ENCODE results near the gene OTX1. TPM values are rescaled to one million over a fixed set of nuclear protein-coding genes. Genes with fewer than 3 reads are reported as not detected.

Gene OTX1
- total RNA-seq, 1 donor, result not detected

GRCh38 chr2:63055226-63056106, 4.8 kb downstream of the OTX1 start:
- H3K9me3 ChIP-seq (ENCODE audit: low read depth, low read length), result no peaks in the 10 kb centered on the region
- no peaks in the 10 kb centered on the region for H3K79me2 ChIP-seq (ENCODE audit: insufficient read depth, low read length)
- H4K20me1 ChIP-seq (ENCODE audit: insufficient read depth, low read length), result no peaks in the 10 kb centered on the region
- no peak overlapping the region for H2AFZ ChIP-seq (ENCODE audit: low read length)
- H3K4me2 ChIP-seq (ENCODE audit: insufficient read depth, low read length), result no peak overlapping the region
- no peak overlapping the region for H3K27ac ChIP-seq (ENCODE audit: low read depth, low read length)
- peaks cover 79% of the 10 kb centered on the region for H3K27me3 ChIP-seq (ENCODE audit: insufficient read depth, low read length)
- DNase-seq (ENCODE audit: insufficient read length, low spot score, missing footprints), result peak; percentile 86
- peak overlapping the region; percentile 3 for H3K4me3 ChIP-seq (ENCODE audit: insufficient read depth, low read length)
- no peaks in the 10 kb centered on the region for H3K36me3 ChIP-seq (ENCODE audit: insufficient read depth, low read length)
- no peak for TF ChIP-seq CTCF (IDR thresholded peaks at IDR 0.05; ENCODE audit: extremely low read depth, low read depth, low read length)
- H3K4me1 ChIP-seq (ENCODE audit: insufficient read depth, low read length), result peaks cover 8% of the 10 kb centered on the region

- peak; percentile 82 for DNase-seq (ENCODE audit: insufficient read length, low spot score, missing footprints)
- Histone ChIP-seq H3K36me3 (ENCODE audit: insufficient read depth, low read length) (no peaks in the 10 kb centered on the region), H3K27me3 (ENCODE audit: insufficient read depth, low read length) (peaks cover 84% of the 10 kb centered on the region), H4K20me1 (ENCODE audit: insufficient read depth, low read length) (no peaks in the 10 kb centered on the region), H3K4me2 (ENCODE audit: insufficient read depth, low read length) (peak overlapping the region; percentile 28), H3K27ac (ENCODE audit: low read depth, low read length) (no peak overlapping the region), H3K4me3 (ENCODE audit: insufficient read depth, low read length) (no peak overlapping the region), H3K79me2 (ENCODE audit: insufficient read depth, low read length) (no peaks in the 10 kb centered on the region), H3K4me1 (ENCODE audit: insufficient read depth, low read length) (peaks cover 5% of the 10 kb centered on the region), H3K9me3 (ENCODE audit: low read depth, low read length) (no peaks in the 10 kb centered on the region), H2AFZ (ENCODE audit: low read length) (no peak overlapping the region)
- no peak for TF ChIP-seq CTCF (IDR thresholded peaks at IDR 0.05; ENCODE audit: extremely low read depth, low read depth, low read length)
These were observed 5.7 kb downstream of the OTX1 start for GRCh38 chr2:63056107-63057050.

GRCh38 chr2:63057249-63058143, 6.9 kb downstream of the OTX1 start:
- Histone ChIP-seq H3K9me3 (ENCODE audit: low read depth, low read length) (no peaks in the 10 kb centered on the region), H3K27ac (ENCODE audit: low read depth, low read length) (no peak overlapping the region), H3K4me2 (ENCODE audit: insufficient read depth, low read length) (no peak overlapping the region), H3K4me1 (ENCODE audit: insufficient read depth, low read length) (peaks cover 5% of the 10 kb centered on the region), H3K79me2 (ENCODE audit: insufficient read depth, low read length) (no peaks in the 10 kb centered on the region), H3K36me3 (ENCODE audit: insufficient read depth, low read length) (no peaks in the 10 kb centered on the region), H2AFZ (ENCODE audit: low read length) (no peak overlapping the region), H3K27me3 (ENCODE audit: insufficient read depth, low read length) (peaks cover 96% of the 10 kb centered on the region), H4K20me1 (ENCODE audit: insufficient read depth, low read length) (no peaks in the 10 kb centered on the region), H3K4me3 (ENCODE audit: insufficient read depth, low read length) (no peak overlapping the region)
- no peak for TF ChIP-seq CTCF (IDR thresholded peaks at IDR 0.05; ENCODE audit: extremely low read depth, low read depth, low read length)
- DNase-seq (ENCODE audit: insufficient read length, low spot score, missing footprints), result peak; percentile 62

Data from osteoblast (primary cell).